ENCODE measurements around the gene RNF208.

DNA sequence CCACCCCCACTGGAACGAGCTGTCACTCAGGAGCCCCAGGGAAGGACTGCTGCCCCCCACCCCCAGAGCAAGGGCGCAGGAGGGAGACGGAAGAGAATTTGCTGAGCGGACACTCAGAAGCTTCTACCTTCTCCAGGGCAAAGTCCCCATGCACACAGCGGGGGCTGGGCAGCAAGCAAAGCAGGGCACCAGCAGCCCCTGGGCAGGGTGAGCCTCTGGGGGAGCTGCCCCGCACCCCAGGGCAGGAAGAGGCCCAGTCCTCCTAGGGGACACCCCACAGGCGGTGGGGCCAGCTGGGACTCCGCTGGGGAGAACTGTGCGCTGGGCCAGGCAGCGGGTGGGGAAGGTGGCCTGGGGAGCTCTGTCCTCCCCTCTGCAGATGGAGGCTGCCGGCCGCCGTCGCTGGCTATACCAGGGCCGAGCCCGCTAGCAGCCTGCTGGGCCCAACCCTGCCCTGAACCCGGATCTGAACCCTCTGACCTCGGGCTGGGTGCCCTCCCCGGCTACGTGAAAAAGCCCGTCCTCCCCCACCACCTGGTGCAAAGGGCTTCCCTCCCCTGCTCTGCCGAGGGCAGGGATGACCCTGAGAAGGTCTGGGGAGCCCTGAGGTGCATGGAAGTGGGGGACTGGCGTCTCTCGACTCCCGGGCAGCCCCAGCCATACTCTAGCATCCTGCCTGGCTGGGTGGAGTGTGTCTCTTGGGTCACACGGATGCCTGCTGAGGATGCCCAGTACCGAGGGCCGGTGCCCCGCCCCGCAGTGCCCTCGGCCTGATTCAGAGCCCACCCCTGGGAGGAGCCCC, 8.1 kb upstream of the RNF208 start:
- TF ChIP-seq, protein P1, sequence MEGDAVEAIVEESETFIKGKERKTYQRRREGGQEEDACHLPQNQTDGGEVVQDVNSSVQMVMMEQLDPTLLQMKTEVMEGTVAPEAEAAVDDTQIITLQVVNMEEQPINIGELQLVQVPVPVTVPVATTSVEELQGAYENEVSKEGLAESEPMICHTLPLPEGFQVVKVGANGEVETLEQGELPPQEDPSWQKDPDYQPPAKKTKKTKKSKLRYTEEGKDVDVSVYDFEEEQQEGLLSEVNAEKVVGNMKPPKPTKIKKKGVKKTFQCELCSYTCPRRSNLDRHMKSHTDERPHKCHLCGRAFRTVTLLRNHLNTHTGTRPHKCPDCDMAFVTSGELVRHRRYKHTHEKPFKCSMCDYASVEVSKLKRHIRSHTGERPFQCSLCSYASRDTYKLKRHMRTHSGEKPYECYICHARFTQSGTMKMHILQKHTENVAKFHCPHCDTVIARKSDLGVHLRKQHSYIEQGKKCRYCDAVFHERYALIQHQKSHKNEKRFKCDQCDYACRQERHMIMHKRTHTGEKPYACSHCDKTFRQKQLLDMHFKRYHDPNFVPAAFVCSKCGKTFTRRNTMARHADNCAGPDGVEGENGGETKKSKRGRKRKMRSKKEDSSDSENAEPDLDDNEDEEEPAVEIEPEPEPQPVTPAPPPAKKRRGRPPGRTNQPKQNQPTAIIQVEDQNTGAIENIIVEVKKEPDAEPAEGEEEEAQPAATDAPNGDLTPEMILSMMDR (conservative IDR thresholded peaks at IDR 0.05 in 1 of 2, IDR thresholded peaks at IDR 0.05 in 1 of 2; ENCODE audit: low read depth in 1 of 2, low read length in 2 of 2), result no peak
- TF ChIP-seq EZH2 (IDR thresholded peaks at IDR 0.05; ENCODE audit: low read length, missing control alignments), result no peak

Data from fibroblast of lung (primary cell).